CD4-positive, alpha-beta T cell (primary cell): Measurements from ENCODE around the gene CFAP73. TPM values are rescaled to one million over a fixed set of nuclear protein-coding genes. Genes with fewer than 3 reads are reported as not detected.

ENCODE experiments used
- ATAC-seq: fragments of 200-7000 bp; cut with Tn5 transposase; one replicate; pipeline ENCODE4 v1.10.0; 2022; ENCODE audit warnings: mild to moderate bottlenecking; ENCODE audit not compliant: poor library complexity
- CTCF ChIA-PET: fragments of 350-600 bp; sonication (Branson Sonifier 250); formaldehyde crosslinking; loops from one replicate; lab custom pipeline; 2021; ENCODE audit warnings: antibody characterized with exemption, inconsistent platforms; lab: Charles Lee
- POLR2A ChIA-PET: fragments of 350-600 bp; sonication (Branson Sonifier 250); formaldehyde crosslinking; loops from one replicate; lab custom pipeline; 2021; ENCODE audit warnings: antibody characterized with exemption, inconsistent platforms; lab: Charles Lee
- DNase-seq, 14 experiments: peaks; one replicate each; pipeline ENCODE4 v3.0.0-alpha.2; 2013 to 2020; ENCODE audit warnings: mixed read lengths in 2 of 14
- H3K27ac ChIP-seq, 2 donors: one replicate each; pipeline versions ENCODE4 v1.5.1 to v1.7.0; 2013; ENCODE audit warnings: low read length in 2 of 2, low read depth in 1 of 2, mild to moderate bottlenecking in 1 of 2
- H3K27me3 ChIP-seq, 2 experiments: 1 replicate in 1 of 2; 2 replicates in 1 of 2; pipeline versions ENCODE4 v1.6.1 to v1.7.0; 2013; ENCODE audit warnings: low read length in 2 of 2, control low read depth in 1 of 2, mild to moderate bottlenecking in 1 of 2, moderate library complexity in 1 of 2; ENCODE audit not compliant: insufficient read depth in 2 of 2, control insufficient read depth in 1 of 2
- H3K36me3 ChIP-seq: one replicate; pipeline ENCODE4 v1.6.1; 2013; ENCODE audit warnings: low read length, control low read depth; ENCODE audit not compliant: insufficient read depth
- H3K4me1 ChIP-seq: one replicate; pipeline ENCODE4 v1.6.1; 2013; ENCODE audit warnings: low read length, control low read depth; ENCODE audit not compliant: insufficient read depth
- H3K4me3 ChIP-seq: one replicate; pipeline ENCODE4 v1.5.1; 2013; ENCODE audit warnings: mild to moderate bottlenecking, low read length, moderate library complexity
- H3K9me3 ChIP-seq, 2 experiments: 1 replicate in 1 of 2; 2 replicates in 1 of 2; pipeline versions ENCODE4 v1.6.1 to v1.7.0; 2013; ENCODE audit warnings: low read length in 2 of 2, mild to moderate bottlenecking in 2 of 2, control low read depth in 1 of 2, moderate library complexity in 1 of 2; ENCODE audit not compliant: control insufficient read depth in 1 of 2, insufficient read depth in 1 of 2
- H3K27ac Mint-ChIP-seq: one replicate; pipeline ENCODE4 v1.8.0; 2020; ENCODE audit warnings: mixed read lengths
- H3K27me3 Mint-ChIP-seq: one replicate; pipeline ENCODE4 v1.8.0; 2021; ENCODE audit warnings: mixed read lengths
- H3K36me3 Mint-ChIP-seq: one replicate; pipeline ENCODE4 v1.8.0; 2021; ENCODE audit warnings: low read depth, mixed read lengths
- H3K4me1 Mint-ChIP-seq: one replicate; pipeline ENCODE4 v1.8.0; 2021; ENCODE audit warnings: low read depth, mixed read lengths
- H3K4me3 Mint-ChIP-seq: one replicate; pipeline ENCODE4 v1.8.0; 2020; ENCODE audit warnings: mild to moderate bottlenecking, mixed read lengths
- H3K9me3 Mint-ChIP-seq: one replicate; pipeline ENCODE4 v1.8.0; 2020; ENCODE audit warnings: mixed read lengths
- intact Hi-C, 2 experiments: fragments of 100-400 bp; cut with DNase I in 1 of 2; cut with micrococcal nuclease in 1 of 2; formaldehyde crosslinking; loops; one replicate each; pipeline versions ENCODE4 v1.15.1 to v1.9.0; 2023 to 2025; cut with DNase I, micrococcal nuclease
- total RNA-seq, 174 experiments: library from RNA in 2 of 174; stranded (reverse) in 2 of 174; gene quantifications; one replicate each; pipeline ENCODE4 v1.2.3 and lab custom pipeline; 2021 to 2026
- TF ChIP-seq, protein P1 (sequence below): fragments of 200-600 bp; IDR thresholded peaks from one replicate; pipeline ENCODE4 v1.8.0; 2022; ENCODE audit warnings: antibody characterized with exemption, mild to moderate bottlenecking

The CFAP73 gene
- total RNA-seq, 2 experiments from 2014 or later, result 0.92 to 1.2 TPM

DNA sequence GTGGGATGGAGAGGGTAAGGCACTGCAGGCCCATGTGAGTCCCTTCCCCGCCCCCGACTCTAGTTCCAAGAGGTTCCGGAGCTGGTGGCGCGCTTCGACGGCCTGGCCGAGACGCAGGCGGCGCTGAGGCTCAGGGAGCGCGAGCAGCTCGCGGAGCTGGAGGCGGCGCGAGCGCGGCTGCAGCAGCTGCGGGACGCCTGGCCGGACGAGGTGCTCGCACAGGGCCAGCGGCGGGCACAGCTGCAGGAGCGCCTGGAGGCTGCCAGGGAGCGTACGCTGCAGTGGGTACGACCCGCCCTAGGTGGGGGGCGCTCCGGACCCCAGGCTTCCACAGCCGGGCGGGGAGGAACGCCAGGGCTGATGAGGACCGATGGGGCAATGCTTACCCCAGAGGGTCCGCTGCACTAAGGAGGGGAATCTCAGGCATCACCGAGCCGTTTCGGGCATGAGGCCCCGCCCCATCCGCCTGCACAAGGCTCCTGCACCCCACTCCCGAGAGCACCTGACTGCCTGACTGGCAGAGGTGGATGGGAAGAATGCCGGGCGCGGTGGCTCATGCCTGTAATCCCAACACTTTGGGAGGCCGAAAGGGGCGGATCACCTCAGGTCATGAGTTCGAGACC lies 4.9 kb downstream of the CFAP73 start:
- peaks cover 23% of the 10 kb centered on the region for H3K36me3 Mint-ChIP-seq
- TF ChIP-seq, protein P1, sequence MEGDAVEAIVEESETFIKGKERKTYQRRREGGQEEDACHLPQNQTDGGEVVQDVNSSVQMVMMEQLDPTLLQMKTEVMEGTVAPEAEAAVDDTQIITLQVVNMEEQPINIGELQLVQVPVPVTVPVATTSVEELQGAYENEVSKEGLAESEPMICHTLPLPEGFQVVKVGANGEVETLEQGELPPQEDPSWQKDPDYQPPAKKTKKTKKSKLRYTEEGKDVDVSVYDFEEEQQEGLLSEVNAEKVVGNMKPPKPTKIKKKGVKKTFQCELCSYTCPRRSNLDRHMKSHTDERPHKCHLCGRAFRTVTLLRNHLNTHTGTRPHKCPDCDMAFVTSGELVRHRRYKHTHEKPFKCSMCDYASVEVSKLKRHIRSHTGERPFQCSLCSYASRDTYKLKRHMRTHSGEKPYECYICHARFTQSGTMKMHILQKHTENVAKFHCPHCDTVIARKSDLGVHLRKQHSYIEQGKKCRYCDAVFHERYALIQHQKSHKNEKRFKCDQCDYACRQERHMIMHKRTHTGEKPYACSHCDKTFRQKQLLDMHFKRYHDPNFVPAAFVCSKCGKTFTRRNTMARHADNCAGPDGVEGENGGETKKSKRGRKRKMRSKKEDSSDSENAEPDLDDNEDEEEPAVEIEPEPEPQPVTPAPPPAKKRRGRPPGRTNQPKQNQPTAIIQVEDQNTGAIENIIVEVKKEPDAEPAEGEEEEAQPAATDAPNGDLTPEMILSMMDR, result no peak
- intact Hi-C loops, result loop anchor here (5.0 to 10.0 kb wide), 3 partner anchors 57 to 100 kb away; partner anchors contain the start of gene DTX1 (in 1 of the 2)
- Histone ChIP-seq H3K9me3 (no peaks in the 10 kb centered on the region), H3K27me3 (peaks cover 0 to 2% of the 10 kb centered on the region in 2 experiments), H3K36me3 (peaks cover 15% of the 10 kb centered on the region), H3K4me1 (peaks cover 34% of the 10 kb centered on the region), H3K4me3 (peak overlapping the region; percentile 34), H3K27ac (no peak overlapping the region)
- no peaks in the 10 kb centered on the region for H3K27me3 Mint-ChIP-seq
- ChIA-PET POLR2A (interaction anchor here (1.0 to 1.1 kb wide), 2 partner anchors 30 to 736 kb away, joined by 3 to 4 read pairs; partner anchors contain the start of gene PTPN11), CTCF (interaction anchor here (1.4 to 2.3 kb wide), 4 partner anchors 18 to 106 kb away, joined by 4 to 12 read pairs (median 6); partner anchors contain the start of gene RASAL1)
- DNase-seq, result peak in 5 of 14 experiments; percentile 14 to 49 (median 26)
- ATAC-seq, result no peak
- no peaks in the 10 kb centered on the region for H3K9me3 Mint-ChIP-seq
- no peak overlapping the region for H3K27ac Mint-ChIP-seq
- peak overlapping the region; percentile 72 for H3K4me3 Mint-ChIP-seq
- H3K4me1 Mint-ChIP-seq, result peaks cover 29% of the 10 kb centered on the region

DNA sequence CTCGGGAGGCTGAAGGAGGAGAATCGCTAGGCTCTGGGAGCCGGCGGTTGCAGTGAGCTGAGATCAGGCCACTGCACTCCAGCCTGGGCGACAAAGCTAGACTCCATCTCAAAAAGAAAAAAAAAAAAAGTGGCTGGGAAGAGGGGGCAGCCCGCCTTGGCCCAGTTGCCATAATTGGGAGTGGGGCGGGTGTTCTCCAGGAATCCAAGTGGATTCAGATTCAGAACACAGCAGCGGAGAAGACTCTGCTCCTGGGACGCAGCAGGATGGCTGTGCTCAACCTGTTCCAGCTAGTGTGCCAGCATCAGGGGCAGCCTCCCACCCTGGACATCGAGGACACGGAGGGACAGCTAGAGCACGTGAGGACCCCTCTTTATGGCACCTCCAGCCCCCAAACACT lies 5.5 kb downstream of the CFAP73 start:
- DNase-seq, result peak in 1 of 14 experiments; percentile 11
- TF ChIP-seq, protein P1, result no peak
- H3K36me3 Mint-ChIP-seq, result peaks cover 29% of the 10 kb centered on the region
- Histone ChIP-seq H3K27me3 (peaks cover 0 to 2% of the 10 kb centered on the region in 2 experiments), H3K4me3 (no peak overlapping the region), H3K27ac (no peak overlapping the region), H3K36me3 (peaks cover 21% of the 10 kb centered on the region), H3K4me1 (peaks cover 34% of the 10 kb centered on the region), H3K9me3 (no peaks in the 10 kb centered on the region)
- H3K27me3 Mint-ChIP-seq, result no peaks in the 10 kb centered on the region
- no peak for ATAC-seq
- CTCF ChIA-PET, result interaction anchor here (1.4 to 2.3 kb wide), 2 partner anchors 20 to 106 kb away, joined by 4 to 8 read pairs; no protein-coding TSS in a partner anchor
- H3K4me3 Mint-ChIP-seq, result no peak overlapping the region
- H3K4me1 Mint-ChIP-seq, result peaks cover 29% of the 10 kb centered on the region
- no peaks in the 10 kb centered on the region for H3K9me3 Mint-ChIP-seq
- POLR2A ChIA-PET, result interaction anchor here (1.1 kb wide), 1 partner anchor 29 kb away, joined by 4 read pairs; no protein-coding TSS in a partner anchor
- intact Hi-C loops, result loop anchor here in 1 of 2 experiments (10.0 kb wide), 2 partner anchors 70 to 100 kb away; partner anchors contain the start of gene DTX1
- H3K27ac Mint-ChIP-seq, result no peak overlapping the region

DNA sequence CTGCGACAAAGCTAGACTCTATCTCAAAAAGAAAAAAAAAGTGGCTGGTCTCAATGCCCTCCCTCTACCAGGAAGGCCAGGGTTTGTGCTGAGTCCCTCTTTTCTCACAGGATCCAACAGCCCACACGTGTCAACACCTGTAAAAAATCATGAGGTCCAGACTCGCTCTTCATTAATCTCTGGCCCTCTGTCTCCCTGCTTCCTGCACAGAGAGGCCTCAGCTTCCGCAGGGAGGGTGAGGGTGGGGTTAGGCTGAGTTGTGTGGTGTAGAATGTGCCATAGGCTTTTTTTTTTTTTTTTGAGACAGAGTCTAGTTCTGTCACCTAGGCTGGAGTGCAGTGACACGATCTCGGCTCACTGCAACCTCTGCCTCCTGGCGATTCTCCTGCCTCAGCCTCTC lies 6.1 kb downstream of the CFAP73 start:
- Histone ChIP-seq H3K27ac (no peak overlapping the region), H3K4me1 (peaks cover 34% of the 10 kb centered on the region), H3K4me3 (no peak overlapping the region), H3K9me3 (no peaks in the 10 kb centered on the region), H3K36me3 (peaks cover 27% of the 10 kb centered on the region), H3K27me3 (no peaks in the 10 kb centered on the region)
- H3K4me3 Mint-ChIP-seq, result no peak overlapping the region
- no peaks in the 10 kb centered on the region for H3K27me3 Mint-ChIP-seq
- H3K27ac Mint-ChIP-seq, result no peak overlapping the region
- ChIA-PET CTCF (interaction anchor here (1.4 kb wide), 1 partner anchor 19 kb away, joined by 4 read pairs; no protein-coding TSS in a partner anchor), POLR2A (no interaction called here)
- TF ChIP-seq, protein P1, result no peak
- H3K9me3 Mint-ChIP-seq, result no peaks in the 10 kb centered on the region
- intact Hi-C loops, result loop anchor here in 1 of 2 experiments (10.0 kb wide), 2 partner anchors 71 to 101 kb away; partner anchors contain the start of gene DTX1
- ATAC-seq (no peak), DNase-seq (no peak)
- H3K36me3 Mint-ChIP-seq, result peaks cover 35% of the 10 kb centered on the region
- peaks cover 29% of the 10 kb centered on the region for H3K4me1 Mint-ChIP-seq
